Stimulated activated CD4-positive, alpha-beta T cell treated with anti-CD3 and anti-CD28 coated beads, Interleukin-12 subunit alpha, Interleukin-12 subunit beta, amount 100 ng/mL, for 4 hours (primary cell): Measurements from ENCODE around the gene ICE2.
"Not testable (repeated sequence)": the region's sequence is repeated elsewhere in the genome, so short reads cannot be mapped to it uniquely, and the experiment has no call there.

Source experiments
- DNase-seq: peaks from one replicate; pipeline ENCODE4 v3.0.0-alpha.2; 2020

Gene ICE2

GRCh38 chr15:60442031-60442650 is 36.8 kb downstream of the ICE2 start:
- DNase-seq, result no peak

GRCh38 chr15:60441331-60441730 is 37.6 kb downstream of the ICE2 start:
- DNase-seq, result no peak

- no peak for DNase-seq
These were observed 40.3 kb downstream of the ICE2 start for GRCh38 chr15:60438646-60439045.

- DNase-seq, result no peak
These were observed 50.0 kb downstream of the ICE2 start for GRCh38 chr15:60428935-60429334.

GRCh38 chr15:60426870-60427508 is 52.0 kb downstream of the ICE2 start:
- no peak for DNase-seq

DNA sequence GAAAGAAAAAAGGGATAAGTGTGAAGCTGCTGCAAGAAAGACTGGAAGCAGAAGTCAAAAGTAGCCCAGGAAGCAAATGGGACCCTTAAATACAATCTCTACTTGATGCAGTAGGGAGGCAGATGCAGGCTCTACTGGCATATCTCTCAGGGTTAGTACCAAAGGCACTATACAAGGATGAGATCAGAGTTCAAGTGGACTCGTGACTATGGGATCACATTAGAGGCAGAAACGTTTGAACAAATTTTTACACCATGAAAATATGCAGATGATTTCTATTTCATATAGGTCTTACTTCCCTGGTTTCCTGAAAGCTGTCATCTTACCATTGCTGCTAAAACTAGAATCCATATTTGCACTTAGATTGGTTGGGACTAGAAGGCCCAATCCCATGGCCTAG is 53.5 kb downstream of the ICE2 start:
- DNase-seq, result no peak

DNA sequence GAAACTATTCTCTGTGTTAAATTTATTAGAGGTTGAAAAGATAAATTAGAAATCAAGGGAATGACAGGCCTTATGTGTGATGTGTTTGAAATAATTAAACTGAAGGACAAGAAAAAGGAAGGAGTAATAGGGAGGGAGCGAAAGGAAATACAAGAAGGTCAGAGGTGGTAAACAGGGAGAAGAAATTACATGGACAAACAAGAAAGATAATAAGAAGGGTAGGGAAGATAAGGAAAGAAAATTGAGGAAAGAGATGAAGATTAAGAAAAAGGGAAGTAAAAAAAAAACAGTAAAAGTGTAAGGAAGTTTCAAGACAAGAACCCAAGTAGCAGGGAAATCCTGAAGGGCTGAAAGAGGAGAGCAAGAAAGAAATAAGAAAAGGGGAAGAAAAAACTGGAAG is 54.9 kb downstream of the ICE2 start:
- DNase-seq, result no peak

- no peak for DNase-seq
These were observed 55.4 kb downstream of the ICE2 start for GRCh38 chr15:60423537-60423936.

DNA sequence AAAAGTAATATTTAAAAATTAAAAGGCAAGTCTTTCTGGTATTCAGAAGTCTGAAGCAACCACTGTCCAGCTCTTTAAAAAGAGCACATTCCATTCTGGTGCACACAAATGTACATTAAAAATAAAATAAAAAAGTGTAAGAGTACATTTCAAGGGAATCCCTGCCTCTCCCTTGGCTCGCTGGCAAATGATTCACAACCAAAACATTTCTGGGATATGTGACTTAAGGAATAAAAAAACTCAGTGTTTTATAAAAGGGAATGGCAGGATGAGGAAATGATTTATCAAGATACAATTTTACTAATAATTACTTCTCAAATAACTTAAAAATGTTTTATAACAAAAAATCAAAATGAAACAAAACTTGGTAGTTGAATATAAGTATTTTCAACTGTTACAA is 57.4 kb downstream of the ICE2 start:
- no peak for DNase-seq

GRCh38 chr15:60420203-60420716 is 58.7 kb downstream of the ICE2 start:
- DNase-seq, result no peak

DNA sequence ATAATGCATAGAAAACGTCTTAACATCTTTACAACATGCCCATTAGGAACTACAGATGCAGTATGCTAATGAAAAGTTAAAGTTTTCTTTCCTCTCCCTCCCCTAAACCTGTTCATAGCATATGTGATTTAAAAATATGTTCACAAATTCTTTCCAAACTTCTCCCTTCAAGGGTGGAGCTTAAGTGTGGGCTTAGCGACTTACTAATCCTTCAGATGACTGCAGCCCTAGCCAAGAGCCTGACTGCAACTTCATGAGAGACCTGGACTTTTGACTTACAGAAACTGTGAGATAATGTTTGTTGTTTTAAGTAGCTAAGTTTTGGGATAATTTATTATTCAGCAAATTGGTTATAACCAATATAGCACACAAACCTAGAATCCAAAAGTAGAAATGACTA is 59.2 kb downstream of the ICE2 start:
- no peak for DNase-seq

DNA sequence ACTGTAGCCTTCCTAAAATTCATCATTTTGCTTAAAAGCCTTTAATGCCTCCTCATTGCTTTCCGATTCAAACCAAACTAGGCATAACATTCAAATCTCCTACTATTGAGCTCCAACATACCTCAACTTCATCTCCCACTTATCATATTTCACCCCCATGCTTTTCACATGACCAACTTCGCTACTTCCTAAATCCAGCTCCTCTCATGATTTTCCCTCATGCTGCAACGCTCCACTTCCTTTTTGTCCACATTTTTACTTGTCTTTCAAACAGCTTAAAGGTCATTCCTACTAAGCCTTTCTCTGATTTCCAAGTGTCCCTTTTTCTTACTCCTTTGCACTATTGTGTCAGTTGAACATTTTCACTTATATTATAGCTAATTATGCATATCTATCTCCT is 60.8 kb downstream of the ICE2 start:
- DNase-seq, result no peak

- DNase-seq, result no peak
These were observed 61.8 kb downstream of the ICE2 start for GRCh38 chr15:60417112-60417511.

DNA sequence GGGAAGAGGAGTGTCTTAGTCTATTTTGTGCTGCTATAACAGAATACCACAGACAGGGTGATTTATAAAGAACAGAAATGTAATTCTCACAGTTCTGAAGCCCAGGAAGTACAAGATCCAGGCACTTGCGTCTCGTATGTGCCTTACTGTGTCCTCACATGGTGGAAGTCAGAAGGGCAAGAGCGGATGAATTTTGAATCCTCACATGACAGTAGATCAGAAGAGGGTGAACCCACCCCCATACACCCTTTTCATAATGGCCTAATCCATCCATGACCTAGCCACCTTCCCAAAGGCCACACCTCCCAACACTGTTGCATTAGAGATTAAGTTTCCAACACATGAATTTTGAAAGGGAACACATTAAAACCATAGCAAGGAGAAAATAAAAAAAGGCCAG is 62.5 kb downstream of the ICE2 start:
- DNase-seq, result no peak

DNA sequence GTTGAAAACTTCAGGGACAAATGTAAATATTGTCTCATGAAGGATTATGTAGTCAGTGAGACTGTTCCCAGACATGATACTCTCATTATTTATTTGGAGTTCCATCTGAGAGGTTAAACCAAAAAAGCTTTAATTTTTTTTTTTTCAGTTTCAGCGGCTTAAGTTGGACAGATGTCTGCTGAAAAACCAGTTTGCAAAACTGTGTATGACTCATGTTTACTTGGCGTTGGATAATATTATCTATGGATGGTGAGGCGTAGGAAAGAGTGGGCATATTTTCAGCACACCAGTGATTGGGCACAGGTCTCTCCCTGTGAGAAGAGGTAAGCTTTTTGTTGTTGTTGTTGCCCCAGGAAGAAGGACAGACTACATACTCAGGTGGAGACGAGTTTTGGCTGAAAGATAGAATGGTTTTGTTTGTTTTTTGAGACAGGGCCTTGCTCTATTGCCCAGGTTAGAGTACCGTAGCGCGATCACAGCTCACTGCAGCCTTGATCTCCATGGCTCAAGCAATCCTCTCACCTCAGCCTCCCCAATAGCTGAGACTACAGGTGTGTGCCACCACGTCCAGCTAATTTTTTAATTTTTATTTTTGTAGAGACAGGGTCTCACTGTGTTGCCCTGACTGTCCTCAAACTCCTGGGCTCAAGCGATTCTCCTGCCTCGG is 64.8 kb downstream of the ICE2 start:
- DNase-seq, result no peak

GRCh38 chr15:60413231-60413824 is 65.6 kb downstream of the ICE2 start:
- DNase-seq, result no peak

DNA sequence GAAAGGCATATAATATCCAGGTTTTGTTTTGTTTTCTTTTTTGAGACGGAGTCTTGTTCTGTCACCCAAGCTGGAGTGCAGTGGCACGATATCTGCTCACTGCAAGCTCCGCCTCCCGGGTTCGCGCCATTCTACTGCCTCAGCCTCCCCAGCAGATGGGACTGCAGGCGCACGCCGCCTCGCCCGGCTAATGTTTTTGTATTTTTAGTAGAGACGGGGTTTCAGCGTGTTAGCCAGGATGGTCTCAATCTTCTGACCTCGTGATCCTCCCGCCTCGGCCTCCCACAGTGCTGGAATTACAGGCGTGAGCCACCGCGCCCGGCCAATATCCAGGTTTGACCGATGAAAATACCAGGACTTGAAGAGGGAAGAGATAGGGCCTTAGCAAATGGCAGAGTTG is 66.1 kb downstream of the ICE2 start:
- DNase-seq, result not testable (repeated sequence)

DNA sequence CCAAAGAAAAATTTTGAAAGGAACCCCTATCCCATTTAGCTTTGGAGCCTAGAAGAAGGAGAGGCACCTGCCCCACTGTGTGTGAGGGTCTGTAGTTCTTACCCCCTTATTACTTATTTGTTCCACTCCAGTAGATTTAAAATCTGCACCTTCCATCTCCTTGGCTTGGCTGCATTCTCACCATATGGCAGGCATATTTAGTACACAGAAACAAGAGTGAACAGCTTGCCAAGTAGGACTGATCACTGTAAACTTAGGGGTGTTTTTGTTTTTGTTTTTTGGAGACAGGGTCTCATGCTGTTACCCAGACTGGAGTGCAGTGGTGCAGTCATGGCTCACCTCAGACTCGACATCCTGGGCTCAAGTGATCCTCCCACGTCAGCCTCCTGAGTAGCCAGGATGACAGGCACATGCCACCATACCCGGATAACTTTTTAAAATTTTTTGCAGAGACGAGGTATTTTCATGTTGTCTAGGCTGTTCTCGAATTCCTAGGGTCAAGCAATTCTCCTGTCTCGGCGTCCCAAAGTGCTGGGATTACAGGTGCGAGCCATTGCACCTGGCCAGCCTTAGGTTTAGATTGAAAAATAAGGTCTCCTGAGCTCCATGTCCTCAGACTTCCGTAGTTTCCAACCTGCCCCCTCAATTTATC is 67.0 kb downstream of the ICE2 start:
- DNase-seq, result no peak

DNA sequence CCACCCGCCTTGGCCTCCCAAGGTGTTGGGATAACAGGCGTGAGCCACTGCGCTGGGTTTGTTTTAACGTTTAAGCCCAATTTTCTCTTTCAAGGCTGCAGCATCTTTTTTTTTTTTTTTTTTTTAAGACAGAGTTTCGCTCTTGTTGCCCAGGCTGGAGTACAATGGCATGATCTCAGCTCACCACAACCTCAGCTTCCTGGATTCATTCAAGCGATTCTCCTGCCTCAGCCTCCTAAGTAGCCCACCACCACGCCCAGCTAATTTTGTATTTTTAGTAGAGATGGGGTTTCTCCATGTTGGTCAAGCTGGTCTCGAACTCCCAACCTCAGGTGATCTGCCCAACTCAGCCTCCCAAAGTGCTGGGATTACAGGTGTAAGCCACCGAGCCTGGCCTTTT is 68.6 kb downstream of the ICE2 start:
- not testable (repeated sequence) for DNase-seq

GRCh38 chr15:60408463-60408981 is 70.4 kb downstream of the ICE2 start:
- no peak for DNase-seq

DNA sequence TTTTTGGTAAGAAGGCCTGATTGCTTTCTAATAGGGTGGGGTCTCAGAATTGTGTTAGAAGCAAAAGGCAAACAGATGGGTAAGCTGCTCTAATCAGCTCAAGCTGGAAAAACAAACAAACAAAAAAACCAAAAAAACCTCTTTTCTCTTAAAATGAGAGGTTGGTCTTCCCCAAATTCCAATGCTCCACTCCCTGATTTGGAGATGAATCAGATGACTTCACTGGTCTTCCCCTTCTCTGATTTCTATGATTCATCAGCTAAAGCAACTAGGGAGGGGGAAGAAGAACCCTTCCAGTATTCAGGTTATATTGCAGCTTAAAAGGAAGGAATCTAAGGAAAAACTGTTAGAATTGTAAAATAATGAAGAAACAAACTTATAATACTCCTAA is 71.5 kb downstream of the ICE2 start:
- no peak for DNase-seq

GRCh38 chr15:60406513-60407414 is 72.2 kb downstream of the ICE2 start:
- no peak for DNase-seq
